Muscle of leg (tissue), 11 donors: Measurements from ENCODE around the gene TXN2. TPM values are rescaled to one million over a fixed set of nuclear protein-coding genes. Genes with fewer than 3 reads are reported as not detected.
A peak's percentile ranks its signal among the peaks of the same experiment; 100 is the strongest.
"Not testable (repeated sequence)": the region's sequence is repeated elsewhere in the genome, so short reads cannot be mapped to it uniquely, and the experiment has no call there.

Source experiments
- DNase-seq: peaks from one replicate; pipeline ENCODE4 v3.0.0; 2013
- H3K27ac ChIP-seq: one replicate; pipeline ENCODE4 v1.5.1; 2013; ENCODE audit warnings: mild to moderate bottlenecking, low read length, control low read depth
- H3K27me3 ChIP-seq: one replicate; pipeline ENCODE4 v1.6.1; 2013; ENCODE audit warnings: low read length; ENCODE audit not compliant: control insufficient read depth, insufficient read depth
- H3K36me3 ChIP-seq: one replicate; pipeline ENCODE4 v1.6.1; 2013; ENCODE audit warnings: low read length; ENCODE audit not compliant: control insufficient read depth, insufficient read depth
- H3K4me1 ChIP-seq: one replicate; pipeline ENCODE4 v1.6.1; 2013; ENCODE audit warnings: low read length; ENCODE audit not compliant: control insufficient read depth, insufficient read depth
- H3K4me3 ChIP-seq: one replicate; pipeline ENCODE4 v1.5.1; 2013; ENCODE audit warnings: low read length, control low read depth
- H3K9me3 ChIP-seq: replicated peaks from 2 replicates; pipeline ENCODE4 v1.6.1; 2013; ENCODE audit warnings: low read depth, low read length; ENCODE audit not compliant: control insufficient read depth
- WGBS: methylation state at CpG from one replicate; pipeline ENCODE4 v1.1.5; 2013; ENCODE audit warnings: missing lambda C conversion rate; ENCODE audit not compliant: insufficient coverage; 5-methylcytosine and 5-hydroxymethylcytosine counted together
- polyA plus RNA-seq, 8 donors: library from polyadenylated mRNA; unstranded; fragments of 120-200 nt; gene quantifications; one replicate each; pipeline versions ENCODE4 v1.2.1 to v1.2.3, GENCODE V29; 2013; ENCODE audit warnings: inconsistent platforms in 1 of 8, low replicate concordance in 1 of 8; ENCODE audit not compliant: insufficient read length in 8 of 8, insufficient read depth in 1 of 8
- total RNA-seq: library from RNA; stranded (reverse); fragments of 120-200 nt; gene quantifications from one replicate; pipeline ENCODE4 v1.2.4, GENCODE V29; 2013

Gene TXN2
- total and polyA plus RNA-seq, 9 donors, result 25.5 to 127 (median 115) TPM

DNA sequence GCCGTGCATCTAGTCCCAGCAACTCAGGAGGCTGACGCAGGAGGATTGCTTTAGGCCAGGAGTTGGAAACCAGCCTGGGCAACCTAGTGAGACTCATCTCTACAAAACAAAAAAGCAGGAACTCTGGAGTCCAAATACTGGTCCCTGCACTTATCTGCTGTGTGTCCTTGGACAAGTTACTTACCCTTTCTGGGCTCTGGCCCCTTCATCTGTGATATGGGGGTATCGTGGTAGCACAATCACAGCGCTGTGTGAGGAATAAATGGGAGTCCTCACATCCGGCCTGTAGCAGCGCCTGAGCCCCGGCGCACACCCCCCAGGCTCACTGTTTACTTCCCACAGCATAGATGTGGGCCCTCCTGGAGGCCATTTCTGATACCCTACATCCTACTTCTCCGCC, 49.5 kb downstream of the TXN2 start:
- no peaks in the 10 kb centered on the region for H3K27me3 ChIP-seq
- no peaks in the 10 kb centered on the region for H3K9me3 ChIP-seq
- peaks cover 19% of the 10 kb centered on the region for H3K4me1 ChIP-seq
- WGBS, result 96% methylated on average over 6 of the region's 9 CpGs
- H3K4me3 ChIP-seq, result no peak overlapping the region
- H3K27ac ChIP-seq, result no peak overlapping the region
- no peak for DNase-seq
- no peaks in the 10 kb centered on the region for H3K36me3 ChIP-seq

DNA sequence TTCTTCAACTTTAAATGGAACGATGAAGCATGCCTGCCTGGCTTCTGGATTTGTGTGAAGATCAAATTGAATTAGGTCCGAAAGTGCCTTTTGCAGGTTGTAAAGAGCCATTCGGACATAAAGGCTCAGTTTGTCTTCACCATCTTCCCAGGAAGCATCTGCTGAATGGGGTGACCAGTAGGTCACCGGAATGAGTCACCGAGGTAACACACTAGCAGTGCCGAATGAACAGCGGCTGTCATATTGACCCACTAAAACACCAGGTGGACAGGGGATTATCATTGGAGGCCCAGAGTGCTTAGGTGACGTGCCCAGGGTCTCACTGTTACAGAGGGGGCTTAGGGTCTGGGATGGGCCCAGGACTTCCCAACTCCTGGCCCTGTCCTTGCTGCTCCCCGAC, 50.6 kb downstream of the TXN2 start:
- no peaks in the 10 kb centered on the region for H3K9me3 ChIP-seq
- H3K27ac ChIP-seq, result no peak overlapping the region
- WGBS, result 71% methylated on average over 6 of the region's 9 CpGs
- DNase-seq, result no peak
- H3K27me3 ChIP-seq, result no peaks in the 10 kb centered on the region
- no peak overlapping the region for H3K4me3 ChIP-seq
- H3K36me3 ChIP-seq, result no peaks in the 10 kb centered on the region
- peaks cover 28% of the 10 kb centered on the region for H3K4me1 ChIP-seq

DNA sequence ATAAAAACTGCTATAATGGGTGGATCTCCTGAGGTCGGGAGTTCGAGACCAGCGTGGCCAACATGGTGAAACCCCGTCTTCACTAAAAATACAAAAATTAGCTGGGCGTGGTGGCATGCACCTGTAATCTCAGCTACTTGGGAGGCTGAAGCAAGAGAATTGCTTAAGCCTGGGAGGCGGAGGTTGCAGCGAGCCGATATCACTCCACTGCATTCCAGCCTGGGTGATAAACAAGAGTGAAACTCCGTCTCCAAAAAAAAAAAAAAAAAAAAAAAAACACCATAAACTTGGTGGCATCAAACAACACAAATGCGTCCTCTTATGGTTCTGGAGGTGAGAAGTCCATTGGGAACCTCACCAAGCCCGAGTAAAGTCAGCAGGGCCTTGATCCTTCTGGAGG, 53.5 kb downstream of the TXN2 start:
- 60% methylated on average over 1 of the region's 11 CpGs for WGBS
- H3K4me3 ChIP-seq, DNase-seq, H3K36me3 ChIP-seq, H3K9me3 ChIP-seq, H3K27me3 ChIP-seq, H3K27ac ChIP-seq: not testable (repeated sequence)
- H3K4me1 ChIP-seq, result peaks cover 19% of the 10 kb centered on the region

DNA sequence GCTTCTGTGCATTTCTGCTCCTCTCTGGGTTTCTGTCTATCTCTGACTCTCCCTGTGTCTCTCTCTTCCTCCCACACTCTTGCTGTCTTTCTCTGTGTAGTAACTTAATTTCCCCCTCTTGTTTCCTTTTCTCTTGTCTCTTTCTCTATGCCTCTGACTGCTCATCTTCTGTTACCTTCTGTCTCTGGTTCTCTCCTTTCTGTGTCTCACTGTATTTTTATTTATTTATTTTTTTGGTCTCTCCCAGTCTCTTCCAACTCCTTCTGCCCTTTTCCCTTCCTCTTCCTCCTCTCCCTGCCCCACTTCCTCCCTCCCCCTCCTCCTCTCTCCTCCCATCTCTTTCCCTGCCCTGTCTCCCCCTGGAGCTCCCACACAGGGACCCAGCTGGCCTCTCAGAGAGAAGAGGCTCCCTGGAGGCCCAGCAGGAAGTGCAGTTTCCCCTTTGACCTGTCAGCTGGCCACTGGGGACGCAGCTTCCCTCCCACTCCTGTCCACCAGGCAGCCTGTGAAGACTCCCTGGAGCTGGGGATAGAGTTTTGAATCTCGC, 55.4 kb downstream of the TXN2 start:
- peak overlapping the region; percentile 49 for H3K27ac ChIP-seq
- no CpG with 5 or more reads among the region's 2 CpGs for WGBS
- H3K9me3 ChIP-seq, result no peaks in the 10 kb centered on the region
- H3K4me3 ChIP-seq, result no peak overlapping the region
- H3K27me3 ChIP-seq, result no peaks in the 10 kb centered on the region
- peaks cover 9% of the 10 kb centered on the region for H3K4me1 ChIP-seq
- H3K36me3 ChIP-seq, result no peaks in the 10 kb centered on the region
- DNase-seq, result peak; percentile 70

DNA sequence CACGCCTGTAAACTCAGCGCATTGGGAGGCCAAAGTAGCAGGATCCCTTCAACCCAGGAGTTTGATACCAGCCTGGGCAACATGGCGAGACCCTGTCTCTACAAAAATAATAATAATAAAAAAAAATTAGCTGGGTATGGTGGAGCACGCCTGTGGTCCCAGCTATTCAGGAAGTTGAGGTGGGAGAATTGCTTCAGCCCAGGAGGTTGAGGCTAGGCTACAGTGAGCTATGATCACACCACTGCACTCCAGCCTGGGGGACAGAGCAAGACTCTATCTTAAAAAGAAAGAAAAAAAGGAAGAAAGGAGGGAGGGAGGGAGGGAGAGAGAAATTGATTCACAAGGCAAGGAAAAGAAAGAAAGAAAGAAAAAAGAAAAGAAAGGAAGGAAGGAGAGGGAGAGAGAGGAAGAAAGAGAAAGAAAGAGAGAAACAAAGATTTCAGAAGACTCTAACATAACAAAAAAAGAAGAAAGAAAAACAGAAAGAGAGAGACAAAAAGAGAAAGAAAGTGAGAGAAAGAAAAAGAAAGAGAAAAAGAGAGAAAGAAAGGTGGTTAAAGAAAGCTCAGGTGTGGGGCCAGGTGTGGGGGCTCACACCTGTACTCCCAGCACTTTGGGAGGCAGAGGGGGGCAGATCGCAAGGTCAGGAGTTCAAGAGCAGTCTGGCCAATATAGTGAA, 56.4 kb downstream of the TXN2 start:
- Histone ChIP-seq H3K9me3 (no peaks in the 10 kb centered on the region), H3K36me3 (no peaks in the 10 kb centered on the region), H3K4me3 (no peak overlapping the region), H3K4me1 (peaks cover 15% of the 10 kb centered on the region), H3K27ac (no peak overlapping the region), H3K27me3 (no peaks in the 10 kb centered on the region)
- WGBS, result no CpG with 5 or more reads among the region's 5 CpGs
- no peak for DNase-seq

DNA sequence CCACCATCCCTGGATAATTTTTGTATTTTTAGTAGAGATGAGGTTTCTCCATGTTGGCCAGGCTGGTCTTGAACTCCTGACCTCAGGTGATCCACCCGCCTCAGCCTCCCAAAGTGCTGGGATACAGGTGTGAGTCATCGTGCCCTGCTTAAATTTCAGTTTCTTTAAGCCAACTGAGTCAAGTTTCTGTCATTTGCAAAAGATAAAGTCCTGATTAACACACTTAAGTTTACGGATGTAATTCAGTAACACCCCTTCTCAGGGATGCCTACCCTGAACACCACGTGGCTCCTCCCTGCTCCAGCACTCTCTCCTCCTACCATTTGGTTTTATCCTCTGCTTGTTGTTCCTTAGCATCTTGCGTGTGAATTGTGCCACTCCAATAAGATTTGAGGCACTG, 57.0 kb downstream of the TXN2 start:
- not testable (repeated sequence) for H3K36me3 ChIP-seq, H3K4me3 ChIP-seq, H3K9me3 ChIP-seq, H3K27ac ChIP-seq, DNase-seq, H3K27me3 ChIP-seq
- H3K4me1 ChIP-seq, result peaks cover 17% of the 10 kb centered on the region
- WGBS, result 68% methylated on average over 4 of the region's 5 CpGs

DNA sequence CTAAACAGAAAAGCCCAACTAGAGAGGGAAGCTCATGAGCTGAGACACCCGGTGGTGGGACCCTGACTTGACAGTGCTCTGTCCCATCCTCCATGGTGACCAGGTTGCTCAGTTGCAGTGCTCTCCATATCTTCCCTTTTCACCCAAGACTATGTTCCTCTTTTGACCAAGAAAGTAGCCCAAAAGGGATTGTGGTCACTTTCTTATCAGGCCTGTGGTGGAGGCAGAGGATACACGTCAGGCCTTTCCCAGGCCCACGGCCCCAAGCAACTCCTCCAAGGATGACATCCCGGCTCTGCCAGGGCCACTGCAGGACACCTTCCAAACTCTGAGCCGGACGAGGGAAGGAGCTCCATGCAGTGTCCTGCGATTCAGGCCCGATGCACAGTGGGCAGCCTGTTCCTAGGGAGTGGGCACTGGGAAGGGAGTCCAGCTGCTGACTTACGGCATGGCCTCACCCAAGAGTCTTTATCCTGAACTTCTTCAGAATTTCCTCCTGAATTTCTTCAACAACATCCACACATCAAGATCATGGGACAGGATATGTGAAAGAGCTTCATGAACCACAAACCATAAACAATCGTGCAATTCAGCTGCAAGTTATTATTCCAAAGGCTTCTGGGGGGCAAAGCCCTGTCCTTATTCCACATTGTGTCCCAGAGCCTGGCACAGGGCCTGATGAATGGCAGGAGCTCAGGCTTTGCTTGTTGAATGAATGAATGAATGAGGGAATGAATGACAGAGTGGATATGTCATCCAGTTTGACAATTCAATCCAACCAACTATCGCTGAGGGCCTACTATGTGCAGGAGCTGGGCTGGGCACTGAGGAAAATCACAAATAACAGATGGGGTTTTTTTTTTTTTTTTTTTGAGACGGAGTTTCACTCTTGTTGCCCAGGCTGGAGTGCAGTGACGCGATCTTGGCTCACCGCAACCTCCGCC, 57.7 kb downstream of the TXN2 start:
- H3K9me3 ChIP-seq, result no peaks in the 10 kb centered on the region
- WGBS, result 83% methylated on average over 6 of the region's 16 CpGs
- H3K27me3 ChIP-seq, result no peaks in the 10 kb centered on the region
- H3K27ac ChIP-seq, result no peak overlapping the region
- peaks cover 21% of the 10 kb centered on the region for H3K4me1 ChIP-seq
- DNase-seq, result no peak
- H3K36me3 ChIP-seq, result no peaks in the 10 kb centered on the region
- H3K4me3 ChIP-seq, result no peak overlapping the region

DNA sequence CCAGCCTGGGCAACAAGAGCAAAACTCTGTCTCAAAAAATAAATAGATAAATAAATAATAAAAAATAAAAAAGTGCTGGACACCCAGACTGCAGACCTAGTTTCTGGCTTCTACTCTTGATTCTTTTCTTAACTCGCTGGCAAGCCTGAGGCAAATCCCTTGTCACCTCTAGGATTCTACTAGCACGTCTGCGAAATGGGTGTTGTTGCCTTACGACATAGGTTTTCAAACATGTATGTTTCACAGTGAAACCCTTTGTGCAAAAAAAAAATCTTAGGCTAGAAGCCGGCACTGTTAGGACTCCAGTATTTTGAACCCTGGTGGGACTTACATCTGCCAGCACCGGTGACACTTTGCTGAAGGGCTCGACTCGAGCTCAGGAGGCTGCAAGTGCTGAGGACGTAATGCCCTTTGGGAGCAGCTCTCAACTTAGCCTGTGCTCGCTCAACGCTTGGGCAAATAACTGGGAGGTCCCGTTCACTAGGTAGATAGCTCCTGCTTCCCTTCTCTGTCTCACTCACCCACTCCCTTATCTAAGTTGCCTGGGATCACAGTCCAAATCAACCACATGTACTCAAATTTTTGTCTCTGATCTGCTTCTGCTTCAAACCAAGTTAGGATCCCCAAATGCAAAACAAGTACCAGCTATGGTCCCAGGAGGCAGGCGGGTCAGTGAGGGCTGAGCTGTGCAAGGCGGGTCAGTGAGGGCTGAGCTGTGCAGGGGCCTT, 59.0 kb downstream of the TXN2 start:
- WGBS, result 85% methylated on average over 12 of the region's 14 CpGs
- Histone ChIP-seq H3K27ac (no peak overlapping the region), H3K9me3 (no peaks in the 10 kb centered on the region), H3K4me3 (no peak overlapping the region), H3K27me3 (no peaks in the 10 kb centered on the region), H3K4me1 (peaks cover 21% of the 10 kb centered on the region), H3K36me3 (no peaks in the 10 kb centered on the region)
- DNase-seq, result no peak

DNA sequence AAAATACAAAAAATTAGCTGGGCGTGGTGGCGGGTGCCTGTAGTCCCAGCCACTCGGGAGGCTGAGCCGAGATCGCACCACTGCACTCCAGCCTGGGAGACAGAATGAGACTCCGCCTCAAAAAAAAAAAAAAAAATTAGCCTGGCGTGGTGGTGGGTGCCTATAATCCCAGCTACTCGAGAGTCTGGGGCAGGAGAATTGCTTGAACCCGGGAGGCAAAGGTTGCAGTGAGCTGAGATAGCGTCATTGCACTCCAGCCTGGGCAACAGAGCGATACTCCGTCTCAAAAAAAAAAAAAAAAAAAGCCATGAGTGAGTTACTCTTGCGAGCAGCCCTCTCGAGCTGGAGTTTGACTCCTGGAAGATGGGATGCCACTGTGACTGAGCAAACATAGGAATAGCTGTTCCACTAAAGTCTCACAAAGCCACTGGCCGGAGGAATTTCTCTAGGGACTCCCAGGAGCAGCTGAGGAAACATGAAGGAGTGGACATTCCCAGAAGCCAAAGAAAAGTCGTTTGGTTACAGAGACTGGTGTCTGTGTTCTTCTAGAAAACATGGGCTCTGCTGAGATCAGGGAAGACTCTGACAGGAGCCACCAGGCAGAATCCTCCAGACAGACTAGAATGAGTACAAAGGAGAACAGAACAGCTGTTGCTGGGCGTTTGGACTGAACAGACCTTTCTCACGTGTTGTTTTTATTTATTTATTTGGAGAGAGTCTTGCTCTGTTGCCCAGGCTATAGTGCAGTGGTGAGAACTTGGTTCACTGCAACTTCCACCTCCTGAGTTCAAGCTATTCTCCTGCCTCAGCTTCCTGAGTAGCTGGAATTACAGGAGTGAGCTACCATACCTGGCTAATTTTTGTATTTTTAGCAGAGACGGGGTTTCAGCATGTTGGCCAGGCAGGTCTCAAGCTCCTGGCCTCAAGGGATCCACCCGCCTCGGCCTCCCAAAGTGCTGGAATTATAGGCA, 61.2 kb downstream of the TXN2 start:
- peak overlapping the region; percentile 20 for H3K27ac ChIP-seq
- no peak overlapping the region for H3K4me3 ChIP-seq

More for the DNA sequence above, 61.2 kb downstream of the TXN2 start:
- Histone ChIP-seq H3K4me1 (peaks cover 12% of the 10 kb centered on the region), H3K36me3 (no peaks in the 10 kb centered on the region), H3K27me3 (no peaks in the 10 kb centered on the region), H3K9me3 (no peaks in the 10 kb centered on the region)
- peak; percentile 57 for DNase-seq
- 56% methylated on average over 10 of the region's 21 CpGs for WGBS
